ENCODE data around the gene AIF1. TPM values are rescaled to one million over a fixed set of nuclear protein-coding genes. Genes with fewer than 3 reads are reported as not detected.
A peak's percentile ranks its signal among the peaks of the same experiment; 100 is the strongest.

The AIF1 gene
- polyA plus RNA-seq, 1 experiment = not detected

- Histone ChIP-seq H3K27me3 (ENCODE audit: control insufficient read depth, insufficient read depth, low read length) (no peaks in the 10 kb centered on the region), H3K4me3 (ENCODE audit: low read depth, low read length) (peak overlapping the region; percentile 75), H3K36me3 (ENCODE audit: control insufficient read depth, insufficient read depth, low read length) (no peaks in the 10 kb centered on the region)
- TF ChIP-seq CTCF (IDR thresholded peaks at IDR 0.05; ENCODE audit: insufficient read depth, low read depth, low read length) = no peak
- DNase-seq (ENCODE audit: low read depth) = no peak
- ChIA-PET CTCF (interaction anchor here (0.5 to 15.5 kb wide), 17 partner anchors 8 to 189 kb away, joined by 3 to 182 read pairs (median 5); partner anchors contain the start of genes ATP6V1G2, DDX39B, LTA and NCR3), POLR2A (no interaction called here)
These were observed 33.4 kb upstream of the AIF1 start for GRCh38 chr6:31581434-31582229.

DNA sequence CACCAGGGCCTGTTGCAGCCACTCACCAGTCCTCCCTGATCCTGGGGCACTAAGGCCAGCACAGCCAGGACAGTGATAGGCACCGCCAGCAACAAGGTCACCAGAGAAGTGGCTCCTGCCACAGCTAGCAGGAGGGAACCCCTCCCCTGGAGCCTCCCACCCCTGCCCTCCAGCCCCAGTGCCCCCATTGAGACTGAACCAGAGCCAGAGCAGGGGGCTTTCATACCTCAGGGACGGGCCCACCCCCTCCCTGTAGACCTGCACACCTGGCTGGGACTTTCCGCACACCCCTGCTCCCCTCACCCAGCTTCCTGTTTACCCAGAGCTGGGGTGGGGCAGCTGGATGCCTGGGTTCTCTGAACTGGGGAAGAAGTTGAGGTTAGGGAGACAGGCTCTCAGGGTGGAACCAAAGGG lies 32.8 kb upstream of the AIF1 start, which contains the start of gene LTB:
TSS of gene LTB (minus strand) at position 195 of the 414 bp plus-strand sequence. CDS start at position 188, 7 bp downstream.
- no peaks in the 10 kb centered on the region for H3K27me3 ChIP-seq (ENCODE audit: control insufficient read depth, insufficient read depth, low read length)
- no peak for DNase-seq (ENCODE audit: low read depth)
- peak within 1 kb of the TSS; percentile 75 for H3K4me3 ChIP-seq (ENCODE audit: low read depth, low read length)
- CTCF ChIA-PET = interaction anchor here (0.8 to 15.5 kb wide), 11 partner anchors 7 to 88 kb away, joined by 3 to 182 read pairs (median 8); partner anchors contain the start of genes ATP6V1G2, LTA, NCR3 and NFKBIL1
- H3K36me3 ChIP-seq (ENCODE audit: control insufficient read depth, insufficient read depth, low read length) = no peaks in the 10 kb centered on the region
- TF ChIP-seq CTCF (IDR thresholded peaks at IDR 0.05; ENCODE audit: insufficient read depth, low read depth, low read length) = no peak
- POLR2A ChIA-PET = no interaction called here

GRCh38 chr6:31585491-31585890 lies 29.5 kb upstream of the AIF1 start:
- CTCF ChIA-PET = interaction anchor here (0.9 to 15.5 kb wide), 5 partner anchors 9 to 37 kb away, joined by 3 to 182 read pairs (median 5); partner anchors contain the start of genes ATP6V1G2, NCR3 and NFKBIL1
- Histone ChIP-seq H3K36me3 (ENCODE audit: control insufficient read depth, insufficient read depth, low read length) (no peaks in the 10 kb centered on the region), H3K27me3 (ENCODE audit: control insufficient read depth, insufficient read depth, low read length) (no peaks in the 10 kb centered on the region), H3K4me3 (ENCODE audit: low read depth, low read length) (no peak overlapping the region)
- POLR2A ChIA-PET = no interaction called here
- no peak for DNase-seq (ENCODE audit: low read depth)
- TF ChIP-seq CTCF (IDR thresholded peaks at IDR 0.05; ENCODE audit: insufficient read depth, low read depth, low read length) = peak; percentile 26; the same call in 1 of the 2 replicates

DNA sequence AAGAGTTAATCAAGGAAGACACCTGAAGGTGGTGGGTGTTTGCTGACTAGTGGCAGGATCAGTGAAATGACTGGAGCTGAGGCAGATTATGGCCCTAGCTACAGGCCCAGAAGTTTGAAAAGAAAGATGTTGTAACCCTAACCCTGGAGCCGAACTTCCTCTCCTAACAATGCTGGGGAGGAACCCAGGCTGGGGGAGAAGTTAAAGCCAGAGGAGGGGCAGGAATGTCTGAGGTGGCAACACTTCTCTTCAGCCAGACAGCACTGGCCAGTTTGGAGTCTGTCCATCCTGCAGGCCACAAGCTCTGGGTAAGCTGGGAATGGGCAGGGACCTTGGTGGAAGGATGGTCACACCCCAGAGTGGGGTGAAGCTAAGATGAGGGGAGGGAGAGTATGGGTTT lies 29.0 kb upstream of the AIF1 start, which contains the start of gene LST1:
TSS of gene LST1 (plus strand) at position 270 of the 400 bp plus-strand sequence. CDS start 1,023 bp downstream, outside the sequence.
- ChIA-PET POLR2A (no interaction called here), CTCF (interaction anchor here (0.9 to 15.5 kb wide), 5 partner anchors 9 to 38 kb away, joined by 3 to 182 read pairs (median 5); partner anchors contain the start of genes ATP6V1G2, NCR3 and NFKBIL1)
- H3K36me3 ChIP-seq (ENCODE audit: control insufficient read depth, insufficient read depth, low read length) = no peaks in the 10 kb centered on the region
- no peak within 1 kb of the TSS for H3K4me3 ChIP-seq (ENCODE audit: low read depth, low read length)
- DNase-seq (ENCODE audit: low read depth) = no peak
- no peak for TF ChIP-seq CTCF (IDR thresholded peaks at IDR 0.05; ENCODE audit: insufficient read depth, low read depth, low read length)
- no peaks in the 10 kb centered on the region for H3K27me3 ChIP-seq (ENCODE audit: control insufficient read depth, insufficient read depth, low read length)
